ENCODE results near the gene FGF14.

FGF14 gene

GRCh38 chr13:101695870-101696516, 705.9 kb downstream of the FGF14 start:
- TF ChIP-seq, protein P1, sequence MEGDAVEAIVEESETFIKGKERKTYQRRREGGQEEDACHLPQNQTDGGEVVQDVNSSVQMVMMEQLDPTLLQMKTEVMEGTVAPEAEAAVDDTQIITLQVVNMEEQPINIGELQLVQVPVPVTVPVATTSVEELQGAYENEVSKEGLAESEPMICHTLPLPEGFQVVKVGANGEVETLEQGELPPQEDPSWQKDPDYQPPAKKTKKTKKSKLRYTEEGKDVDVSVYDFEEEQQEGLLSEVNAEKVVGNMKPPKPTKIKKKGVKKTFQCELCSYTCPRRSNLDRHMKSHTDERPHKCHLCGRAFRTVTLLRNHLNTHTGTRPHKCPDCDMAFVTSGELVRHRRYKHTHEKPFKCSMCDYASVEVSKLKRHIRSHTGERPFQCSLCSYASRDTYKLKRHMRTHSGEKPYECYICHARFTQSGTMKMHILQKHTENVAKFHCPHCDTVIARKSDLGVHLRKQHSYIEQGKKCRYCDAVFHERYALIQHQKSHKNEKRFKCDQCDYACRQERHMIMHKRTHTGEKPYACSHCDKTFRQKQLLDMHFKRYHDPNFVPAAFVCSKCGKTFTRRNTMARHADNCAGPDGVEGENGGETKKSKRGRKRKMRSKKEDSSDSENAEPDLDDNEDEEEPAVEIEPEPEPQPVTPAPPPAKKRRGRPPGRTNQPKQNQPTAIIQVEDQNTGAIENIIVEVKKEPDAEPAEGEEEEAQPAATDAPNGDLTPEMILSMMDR (IDR thresholded peaks at IDR 0.05; ENCODE audit: extremely low read depth, missing control alignments): no peak
- DNase-seq (ENCODE audit: low spot score): no peak

DNA sequence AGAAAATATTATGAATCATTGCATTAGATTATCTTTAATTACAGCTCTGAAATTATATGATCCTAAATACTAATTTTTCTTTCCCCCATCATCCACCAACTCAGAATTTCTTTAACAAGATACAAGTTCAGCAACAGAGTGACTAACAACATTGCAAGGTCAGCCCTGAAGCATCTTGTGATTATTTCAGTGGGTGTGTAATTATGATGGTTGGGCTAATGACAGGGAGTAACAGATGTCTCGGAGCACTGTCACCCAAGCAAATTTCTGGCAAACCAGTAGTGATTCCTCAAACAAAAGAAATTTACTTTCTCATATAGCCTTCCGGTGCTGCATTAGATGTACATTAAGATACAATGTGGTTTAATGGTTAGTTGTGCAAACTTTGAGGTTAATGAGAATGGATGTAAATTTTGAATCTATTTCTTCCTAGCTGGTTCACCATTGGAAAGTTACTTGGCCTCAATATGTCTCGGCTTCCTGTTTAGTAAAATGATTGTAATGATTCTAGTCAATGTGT, 710.4 kb downstream of the FGF14 start:
- TF ChIP-seq, protein P1 (IDR thresholded peaks at IDR 0.05; ENCODE audit: extremely low read depth, missing control alignments): no peak
- no peak for DNase-seq (ENCODE audit: low spot score)

- TF ChIP-seq, protein P1 (IDR thresholded peaks at IDR 0.05; ENCODE audit: extremely low read depth, missing control alignments): no peak
- DNase-seq (ENCODE audit: low spot score): no peak
Measured at GRCh38 chr13:101690871-101691270, 711.0 kb downstream of the FGF14 start.

DNA sequence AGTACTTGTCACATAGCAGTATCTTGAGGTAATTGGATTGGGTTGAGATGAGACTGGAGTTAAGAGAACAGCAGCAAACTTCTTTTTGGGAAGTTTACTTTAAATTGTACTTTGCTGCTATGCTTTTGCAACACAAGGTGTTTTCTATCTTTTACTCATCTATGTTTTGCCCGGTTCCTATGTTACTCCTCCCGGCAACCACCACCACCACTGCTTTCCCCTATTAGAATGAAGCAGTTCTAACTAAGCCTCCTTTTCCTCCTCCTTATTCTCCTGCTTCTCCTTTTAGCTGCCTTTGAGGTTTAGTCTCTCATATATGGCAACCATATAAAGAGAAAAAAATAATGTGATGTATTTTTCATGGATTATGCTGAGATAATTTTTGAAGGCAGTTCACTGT, 715.8 kb downstream of the FGF14 start:
- TF ChIP-seq, protein P1 (IDR thresholded peaks at IDR 0.05; ENCODE audit: extremely low read depth, missing control alignments): no peak

DNA sequence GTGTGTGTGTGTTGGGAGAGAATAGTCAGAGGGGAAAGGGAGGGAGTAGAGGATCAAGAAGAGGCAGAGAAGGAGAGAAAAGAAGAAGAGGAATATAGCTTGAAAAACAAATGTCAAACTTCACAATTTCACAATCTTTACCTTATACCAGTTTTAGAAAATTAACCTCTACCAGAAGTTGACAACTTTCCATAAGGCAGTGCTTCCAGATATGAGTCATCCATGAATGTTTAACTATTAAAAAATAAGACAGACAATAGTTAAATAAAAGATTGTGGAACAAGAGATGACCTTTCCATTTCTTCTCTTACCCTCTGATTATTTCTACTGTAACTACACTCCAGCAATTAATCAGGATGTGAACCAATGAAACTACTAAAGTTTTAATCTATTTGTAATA, 720.0 kb downstream of the FGF14 start:
- no peak for DNase-seq (ENCODE audit: low spot score)
- TF ChIP-seq, protein P1 (IDR thresholded peaks at IDR 0.05; ENCODE audit: extremely low read depth, missing control alignments): no peak

More for the DNA sequence above, 715.8 kb downstream of the FGF14 start:
- no peak for DNase-seq (ENCODE audit: low spot score)

DNA sequence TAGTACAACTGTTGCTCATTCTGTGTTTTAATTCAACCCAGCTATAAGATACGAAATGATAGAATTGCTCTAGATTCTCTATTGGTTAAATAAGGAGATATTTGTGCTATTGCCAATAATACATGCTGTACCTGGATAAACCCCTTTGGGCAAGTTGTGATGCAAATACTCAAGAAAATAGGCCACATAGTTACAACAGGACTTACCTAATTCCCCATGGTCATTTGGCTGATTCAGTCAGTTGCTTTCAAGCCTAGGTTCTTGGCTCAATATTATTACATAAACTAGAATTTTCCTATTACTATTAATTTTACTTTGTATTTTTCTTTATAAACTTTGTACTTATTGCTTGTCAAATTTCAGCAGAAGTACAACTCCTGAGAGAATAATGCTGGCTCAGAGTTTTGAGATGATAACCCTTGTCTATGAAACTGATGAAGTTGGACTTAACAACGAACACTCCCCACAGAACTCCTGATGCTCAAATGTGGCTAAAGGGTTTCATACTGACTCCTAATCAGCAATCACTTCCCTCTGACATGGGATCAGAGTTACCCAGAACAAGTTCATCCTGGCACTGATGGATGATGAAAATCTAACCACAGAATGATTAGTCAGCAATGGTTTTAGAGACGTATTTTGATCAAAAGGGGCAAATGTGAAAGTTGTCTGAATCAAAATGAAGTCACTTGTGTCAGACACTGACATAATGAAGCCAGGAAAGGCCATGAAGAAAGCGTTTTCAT, 728.3 kb downstream of the FGF14 start:
- TF ChIP-seq, protein P1 (IDR thresholded peaks at IDR 0.05; ENCODE audit: extremely low read depth, missing control alignments): no peak
- no peak for DNase-seq (ENCODE audit: low spot score)

GRCh38 chr13:101661839-101662238, 740.0 kb downstream of the FGF14 start:
- TF ChIP-seq, protein P1 (IDR thresholded peaks at IDR 0.05; ENCODE audit: extremely low read depth, missing control alignments): no peak
- no peak for DNase-seq (ENCODE audit: low spot score)

Data from GM20000 (cell line).